ENCODE data around the gene NPHP3. TPM values are rescaled to one million over a fixed set of nuclear protein-coding genes. Genes with fewer than 3 reads are reported as not detected.

The NPHP3 gene
- total RNA-seq (2012; rRNA removed) (21.3 and 26.9 TPM in 2 replicates), polyA plus RNA-seq (2012; rRNA removed) (16.4 and 19.9 TPM in 2 replicates), Bru-seq, nascent RNA (percentile 91 among the genes with signal in this experiment), BruChase-seq, experiment 1, labeled RNA remaining after a 6-hour chase (percentile 96 among the genes with signal in this experiment), BruChase-seq, experiment 2, labeled RNA remaining after a 2-hour chase (percentile 97 among the genes with signal in this experiment)
- 5.8 and 9.3 TPM in 2 replicates for polyA plus RNA-seq (2012; cell fraction: cytosol; rRNA removed)
- polyA plus RNA-seq (2012; cell fraction: nucleus; rRNA removed; ENCODE audit: low replicate concordance), result 37.6 and 55.7 TPM in 2 replicates
- long read RNA-seq, full-length matches to known transcripts, result 11 of 24 reads
- long read RNA-seq, partial matches to known transcripts, result 7 of 24 reads
- long read RNA-seq, other reads (novel, unspliced or antisense), result 6 of 24 reads

- no peaks in the 10 kb centered on the region for H3K27me3 ChIP-seq (ENCODE audit: control insufficient read depth, insufficient read depth, low read length)
- no peaks in the 10 kb centered on the region for H3K9me3 ChIP-seq (ENCODE audit: control insufficient read depth, insufficient read depth, low read length)
- peak within 1 kb of the TSS; percentile 96 for H3K4me3 ChIP-seq (ENCODE audit: insufficient read depth, low read depth, low read length)
- dilution Hi-C loops (cut with HindIII; ENCODE audit: low sequenced_read_pairs, unreplicated experiment), result no loop called here
- in situ Hi-C loops (cut with MboI; ENCODE audit: low sequenced_read_pairs), result loop anchor here (25.0 kb wide), 1 partner anchor 890 kb away; no protein-coding TSS in a partner anchor
- peak within 1 kb of the TSS; percentile 91 for H3K23ac ChIP-seq (ENCODE audit: low read depth, low read length)
- ATAC-seq (ENCODE audit: low read depth), result peak; percentile 87
- H3K4me1 ChIP-seq (ENCODE audit: control insufficient read depth, insufficient read depth, low read length), result peaks cover 7% of the 10 kb centered on the region
- 0% methylated on average over 2 of the region's 96 CpGs; no CpG with 5 or more reads in 1 of the 2 experiments for WGBS, 2 experiments (ENCODE audit: extremely low coverage in 2 of 2, insufficient read length in 1 of 2)
- peak within 1 kb of the TSS; percentile 84 for H3K14ac ChIP-seq (replicated peaks; ENCODE audit: low read depth, low read length)
- peaks cover 8% of the 10 kb centered on the region; the same call in 1 of the 2 replicates for H4K20me1 ChIP-seq (ENCODE audit: insufficient read depth, low read length)
- CTCF ChIA-PET, result no interaction called here
- H4K5ac ChIP-seq (ENCODE audit: low read depth, low read length), result peak within 1 kb of the TSS; percentile 81
- H3K9me1 ChIP-seq (ENCODE audit: insufficient read depth, low read length), result peaks cover 8% of the 10 kb centered on the region
- peak within 1 kb of the TSS; percentile 91 for H2BK5ac ChIP-seq (ENCODE audit: low read depth, low read length, poor library complexity, severe bottlenecking)
- intact Hi-C loops (cut with micrococcal nuclease), result loop anchor here (2.0 kb wide), 1 partner anchor 850 kb away; the partner anchor contains the start of gene CDV3
- H3K27ac ChIP-seq (ENCODE audit: insufficient read depth, low read length), result peak within 1 kb of the TSS; percentile 88
- POLR2A ChIA-PET (ENCODE audit: unreplicated experiment), result interaction anchor here (0.7 kb wide), 1 partner anchor 1672 kb away, joined by 4 read pairs; no protein-coding TSS in a partner anchor
- DNase-seq, result peak; percentile 96
- no TSS peak for BruUV-seq (replicated peaks)
- H2AFZ ChIP-seq (replicated peaks; ENCODE audit: low read length, poor library complexity), result peak within 1 kb of the TSS; percentile 98
- H2AK9ac ChIP-seq (replicated peaks; ENCODE audit: low read depth, low read length, poor library complexity), result peak within 1 kb of the TSS; percentile 86
- peak within 1 kb of the TSS; percentile 82 for H4K91ac ChIP-seq (ENCODE audit: insufficient read depth, low read depth, low read length)
- H2AK5ac ChIP-seq (ENCODE audit: low read depth, low read length), result peak within 1 kb of the TSS; percentile 33; the same call in 1 of the 2 replicates
- peak within 1 kb of the TSS; percentile 90 for H2BK120ac ChIP-seq (ENCODE audit: low read depth, low read length)
- H3K36me3 ChIP-seq (ENCODE audit: control insufficient read depth, insufficient read depth, low read length), result peaks cover 6% of the 10 kb centered on the region
- H3K9ac ChIP-seq (ENCODE audit: low read depth, low read length), result peak within 1 kb of the TSS; percentile 92
- peak within 1 kb of the TSS; percentile 69; the same call in 1 of the 3 replicates for H2BK15ac ChIP-seq (ENCODE audit: low read depth, low read length)
- TF ChIP-seq MAZ (IDR thresholded peaks at IDR 0.05; ENCODE audit: borderline replicate concordance, low read depth, low read length) (peak; percentile 55; the same call in 1 of the 2 replicates), FOS (IDR thresholded peaks at IDR 0.05; ENCODE audit: low read depth, low read length) (no peak), BHLHE40 (IDR thresholded peaks at IDR 0.05; ENCODE audit: low read depth, low read length) (no peak), POLR2A (IDR thresholded peaks at IDR 0.05; ENCODE audit: low read depth, low read length) (peak; percentile 89), CHD1 (IDR thresholded peaks at IDR 0.05; ENCODE audit: low read depth, low read length) (no peak), RCOR1 (IDR thresholded peaks at IDR 0.05; ENCODE audit: insufficient replicate concordance, low read length) (no peak), RAD21 (IDR thresholded peaks at IDR 0.05; ENCODE audit: low read length) (no peak)
- peak within 1 kb of the TSS; percentile 33; the same call in 1 of the 2 replicates for H2BK20ac ChIP-seq (ENCODE audit: low read depth, low read length)
- peaks cover 3 to 31% of the 10 kb centered on the region in 2 experiments for H3K79me1 ChIP-seq (ENCODE audit: low read depth in 1 of 2, low read length in 2 of 2)
- H3K4ac ChIP-seq (ENCODE audit: low read depth, low read length), result peak within 1 kb of the TSS; percentile 92
- H3K18ac ChIP-seq (ENCODE audit: low read depth, low read length), result peak within 1 kb of the TSS; percentile 62
- H3K56ac ChIP-seq (ENCODE audit: extremely low read depth, insufficient read depth, low read length), result peak within 1 kb of the TSS; percentile 81
- H3K4me2 ChIP-seq (ENCODE audit: low read depth, low read length), result peak within 1 kb of the TSS; percentile 91
- peak within 1 kb of the TSS; percentile 56 to 81 for H4K8ac ChIP-seq (ENCODE audit: low read depth in 2 of 2, low read length in 2 of 2)
Measured at GRCh38 chr3:132722165-132723023, at the start of gene NPHP3. Gene NPHP3 (minus strand): TSS chr3:132722409. CDS start chr3:132722355, 54 bp downstream.
